ENCODE results near the gene PDIA3.
"Not testable (repeated sequence)": the region's sequence is repeated elsewhere in the genome, so short reads cannot be mapped to it uniquely, and the experiment has no call there.

PDIA3 gene

GRCh38 chr15:43815064-43815463 is 68.8 kb downstream of the PDIA3 start:
- H3K27ac ChIP-seq (ENCODE audit: low read depth, low read length); H3K4me3 ChIP-seq (ENCODE audit: low read depth in 1 of 2, low read length in 2 of 2); H3K9ac ChIP-seq (ENCODE audit: low read depth in 1 of 2, low read length in 2 of 2); H3K4me1 ChIP-seq (ENCODE audit: control insufficient read depth in 1 of 2, insufficient read depth in 2 of 2, low read length in 2 of 2); H3K27me3 ChIP-seq (ENCODE audit: control insufficient read depth in 1 of 2, insufficient read depth in 2 of 2, low read length in 2 of 2); H3K9me3 ChIP-seq (ENCODE audit: control insufficient read depth in 1 of 2, low read length in 2 of 2): not testable (repeated sequence)
- peaks cover 42 to 67% of the 10 kb centered on the region in 2 donors for H3K36me3 ChIP-seq (ENCODE audit: control insufficient read depth in 1 of 2, insufficient read depth in 2 of 2, low read length in 2 of 2)

DNA sequence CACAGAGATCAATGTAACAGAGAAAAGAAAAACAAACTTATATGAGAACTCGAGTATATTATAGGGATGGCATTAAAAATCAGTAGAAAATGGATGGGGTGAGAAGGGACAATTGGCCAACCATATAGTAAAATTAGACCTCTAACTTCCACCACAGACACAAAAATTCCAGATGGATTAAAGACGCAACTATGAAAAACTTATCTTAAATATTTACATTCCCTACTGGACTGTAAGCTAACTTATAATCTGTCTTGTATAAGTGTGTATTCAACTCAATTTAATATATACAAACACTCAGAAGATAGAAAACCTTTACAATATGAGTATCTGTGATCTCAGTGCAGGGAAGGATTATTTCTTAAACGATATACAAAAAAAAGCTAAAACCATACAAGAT is 75.3 kb downstream of the PDIA3 start:
- Histone ChIP-seq H3K4me1 (ENCODE audit: control insufficient read depth in 1 of 2, insufficient read depth in 2 of 2, low read length in 2 of 2) (peaks cover 13 to 19% of the 10 kb centered on the region in 2 donors), H3K9me3 (ENCODE audit: control insufficient read depth in 1 of 2, low read length in 2 of 2) (no peaks in the 10 kb centered on the region), H3K27ac (ENCODE audit: low read depth, low read length) (no peak overlapping the region), H3K27me3 (ENCODE audit: control insufficient read depth in 1 of 2, insufficient read depth in 2 of 2, low read length in 2 of 2) (no peaks in the 10 kb centered on the region), H3K4me3 (ENCODE audit: low read depth in 1 of 2, low read length in 2 of 2) (no peak overlapping the region), H3K9ac (ENCODE audit: low read depth in 1 of 2, low read length in 2 of 2) (no peak overlapping the region), H3K36me3 (ENCODE audit: control insufficient read depth in 1 of 2, insufficient read depth in 2 of 2, low read length in 2 of 2) (peaks cover 13 to 15% of the 10 kb centered on the region in 2 donors)
